Trophoblast cell (in vitro differentiated cells and primary cell): ENCODE data around the gene ZFP36L2.
A peak's percentile ranks its signal among the peaks of the same experiment; 100 is the strongest.
"Not testable (repeated sequence)": the region's sequence is repeated elsewhere in the genome, so short reads cannot be mapped to it uniquely, and the experiment has no call there.

Source experiments
- DNase-seq, 2 donors: peaks; one replicate each; pipeline ENCODE4 v3.0.0-alpha.2; 2016
- H2AFZ ChIP-seq: 2 replicates; pipeline ENCODE4 v1.6.1; 2013; ENCODE audit warnings: low read length, moderate library complexity, mild to moderate bottlenecking; ENCODE audit not compliant: insufficient read depth, poor library complexity
- H2AK5ac ChIP-seq: 2 replicates; pipeline ENCODE4 v1.6.1; 2013; ENCODE audit warnings: mild to moderate bottlenecking, low read length
- H2BK120ac ChIP-seq: 2 replicates; pipeline ENCODE4 v1.6.1; 2013; ENCODE audit warnings: low read length, mild to moderate bottlenecking, moderate library complexity; ENCODE audit not compliant: insufficient read depth, poor library complexity
- H2BK12ac ChIP-seq: 2 replicates; pipeline ENCODE4 v1.6.1; 2013; ENCODE audit warnings: mild to moderate bottlenecking, low read length, moderate library complexity
- H2BK5ac ChIP-seq: 2 replicates; pipeline ENCODE4 v1.6.1; 2013; ENCODE audit warnings: low read length, low read depth, moderate library complexity, mild to moderate bottlenecking; ENCODE audit not compliant: poor library complexity
- H3K14ac ChIP-seq: 2 replicates; pipeline ENCODE4 v1.6.1; 2013; ENCODE audit warnings: mild to moderate bottlenecking, low read length
- H3K18ac ChIP-seq: 2 replicates; pipeline ENCODE4 v1.6.1; 2013; ENCODE audit warnings: mild to moderate bottlenecking, low read length
- H3K23ac ChIP-seq: 2 replicates; pipeline ENCODE4 v1.6.1; 2013; ENCODE audit warnings: low read length
- H3K27ac ChIP-seq: 2 replicates; pipeline ENCODE4 v1.5.1; 2013; ENCODE audit warnings: low read depth, mild to moderate bottlenecking, inconsistent platforms, low read length, moderate library complexity
- H3K27me3 ChIP-seq: 2 replicates; pipeline ENCODE4 v1.6.1; 2013; ENCODE audit warnings: inconsistent platforms, mild to moderate bottlenecking, low read length, moderate library complexity; ENCODE audit not compliant: insufficient read depth
- H3K36me3 ChIP-seq, 2 experiments: 1 replicate in 1 of 2; 2 replicates in 1 of 2; pipeline ENCODE4 v1.6.1; 2013; ENCODE audit warnings: low read length in 2 of 2, mild to moderate bottlenecking in 2 of 2, moderate library complexity in 1 of 2; ENCODE audit not compliant: insufficient read depth in 2 of 2, control insufficient read depth in 1 of 2
- H3K4ac ChIP-seq: 2 replicates; pipeline ENCODE4 v1.6.1; 2013; ENCODE audit warnings: low read depth, mild to moderate bottlenecking, low read length, moderate library complexity
- H3K4me1 ChIP-seq, 2 experiments: 1 replicate in 1 of 2; 2 replicates in 1 of 2; pipeline ENCODE4 v1.6.1; 2013; ENCODE audit warnings: low read length in 2 of 2, mild to moderate bottlenecking in 2 of 2, moderate library complexity in 1 of 2; ENCODE audit not compliant: insufficient read depth in 2 of 2, control insufficient read depth in 1 of 2
- H3K4me2 ChIP-seq: 2 replicates; pipeline ENCODE4 v1.6.1; 2013; ENCODE audit warnings: inconsistent platforms, mild to moderate bottlenecking, low read length, moderate library complexity
- H3K4me3 ChIP-seq: 2 replicates; pipeline ENCODE4 v1.5.1; 2013; ENCODE audit warnings: mild to moderate bottlenecking, low read depth, low read length, inconsistent platforms
- H3K79me1 ChIP-seq: one replicate; pipeline ENCODE4 v1.6.1; 2013; ENCODE audit warnings: low read length
- H3K79me2 ChIP-seq: 2 replicates; pipeline ENCODE4 v1.6.1; 2013; ENCODE audit warnings: low read length, mild to moderate bottlenecking; ENCODE audit not compliant: control insufficient read depth, insufficient read depth, poor library complexity
- H3K9ac ChIP-seq: 2 replicates; pipeline ENCODE4 v1.6.1; 2013; ENCODE audit warnings: mild to moderate bottlenecking, low read length
- H3K9me3 ChIP-seq: 2 replicates; pipeline ENCODE4 v1.6.1; 2013; ENCODE audit warnings: low read depth, mild to moderate bottlenecking, control low read depth, inconsistent platforms, low read length; ENCODE audit not compliant: insufficient read depth
- H4K12ac ChIP-seq: 2 replicates; pipeline ENCODE4 v1.6.1; 2013; ENCODE audit warnings: low read depth, mild to moderate bottlenecking, low read length, moderate library complexity
- H4K8ac ChIP-seq: 2 replicates; pipeline ENCODE4 v1.6.1; 2013; ENCODE audit warnings: low read depth, mild to moderate bottlenecking, low read length, moderate library complexity
- H4K91ac ChIP-seq: one replicate; pipeline ENCODE4 v1.6.1; 2013; ENCODE audit warnings: low read depth, mild to moderate bottlenecking, low read length, moderate library complexity
- WGBS: extraction: QIAGEN DNeasy Blood & Tissue Kit; methylation state at CpG from one replicate; pipeline ENCODE4 v1.1.7; 2013; ENCODE audit warnings: missing lambda C conversion rate; ENCODE audit not compliant: insufficient read length, insufficient coverage; ENCODE audit errors: extremely low coverage; 5-methylcytosine and 5-hydroxymethylcytosine counted together

The ZFP36L2 gene

GRCh38 chr2:43190311-43191052 is 35.9 kb downstream of the ZFP36L2 start:
- no peak overlapping the region for H4K12ac ChIP-seq
- H3K14ac ChIP-seq, result no peak overlapping the region
- no peaks in the 10 kb centered on the region for H3K36me3 ChIP-seq
- H3K27ac ChIP-seq, result no peak overlapping the region
- no peak overlapping the region for H2AFZ ChIP-seq
- no peak overlapping the region for H3K18ac ChIP-seq
- no peak overlapping the region for H2BK5ac ChIP-seq
- H2BK12ac ChIP-seq, result no peak overlapping the region
- no peak overlapping the region for H3K4me3 ChIP-seq
- peaks cover 7% of the 10 kb centered on the region for H3K79me1 ChIP-seq
- H3K4me2 ChIP-seq, result no peak overlapping the region
- WGBS, result no CpG with 5 or more reads among the region's 10 CpGs
- no peak overlapping the region for H4K8ac ChIP-seq
- no peaks in the 10 kb centered on the region for H3K27me3 ChIP-seq
- DNase-seq, result no peak
- no peak overlapping the region for H2BK120ac ChIP-seq
- no peak overlapping the region for H4K91ac ChIP-seq
- H3K9ac ChIP-seq, result no peak overlapping the region
- no peak overlapping the region for H3K4ac ChIP-seq
- no peaks in the 10 kb centered on the region for H3K9me3 ChIP-seq
- peaks cover 2% of the 10 kb centered on the region for H3K79me2 ChIP-seq
- peaks cover 17 to 18% of the 10 kb centered on the region in 2 experiments for H3K4me1 ChIP-seq
- peak overlapping the region; percentile 22 for H2AK5ac ChIP-seq
- no peak overlapping the region for H3K23ac ChIP-seq

GRCh38 chr2:43189861-43190260 is 36.5 kb downstream of the ZFP36L2 start:
- not testable (repeated sequence) for H4K91ac ChIP-seq, H2BK12ac ChIP-seq, H3K23ac ChIP-seq, H3K14ac ChIP-seq, H4K12ac ChIP-seq, H3K9me3 ChIP-seq, H3K9ac ChIP-seq, H3K36me3 ChIP-seq, H3K4me2 ChIP-seq, H3K27ac ChIP-seq, H2AFZ ChIP-seq, H2AK5ac ChIP-seq, H4K8ac ChIP-seq, H3K27me3 ChIP-seq, H2BK120ac ChIP-seq, H3K79me2 ChIP-seq, H3K79me1 ChIP-seq, DNase-seq, H3K4ac ChIP-seq, H3K4me3 ChIP-seq, H2BK5ac ChIP-seq, H3K18ac ChIP-seq
- peaks cover 18 to 19% of the 10 kb centered on the region in 2 experiments for H3K4me1 ChIP-seq
- WGBS, result no CpG with 5 or more reads among the region's 7 CpGs

GRCh38 chr2:43188561-43189386 is 37.6 kb downstream of the ZFP36L2 start:
- no peak overlapping the region for H2AK5ac ChIP-seq
- no peak overlapping the region for H2AFZ ChIP-seq
- H3K18ac ChIP-seq, result no peak overlapping the region
- peaks cover 12 to 14% of the 10 kb centered on the region in 2 experiments for H3K4me1 ChIP-seq
- H2BK5ac ChIP-seq, result no peak overlapping the region
- no peak overlapping the region for H3K4me3 ChIP-seq
- no peak overlapping the region for H4K91ac ChIP-seq
- no peak overlapping the region for H3K27ac ChIP-seq
- H4K12ac ChIP-seq, result no peak overlapping the region
- no peak overlapping the region for H2BK12ac ChIP-seq
- DNase-seq, result no peak
- H3K14ac ChIP-seq, result no peak overlapping the region
- no peak overlapping the region for H3K4ac ChIP-seq
- no peaks in the 10 kb centered on the region for H3K36me3 ChIP-seq
- no CpG with 5 or more reads among the region's 16 CpGs for WGBS
- H3K79me1 ChIP-seq, result peaks cover 4% of the 10 kb centered on the region
- no peak overlapping the region for H3K9ac ChIP-seq
- H3K9me3 ChIP-seq, result no peaks in the 10 kb centered on the region
- H4K8ac ChIP-seq, result no peak overlapping the region
- no peak overlapping the region for H2BK120ac ChIP-seq
- H3K27me3 ChIP-seq, result no peaks in the 10 kb centered on the region
- no peaks in the 10 kb centered on the region for H3K79me2 ChIP-seq
- H3K4me2 ChIP-seq, result no peak overlapping the region
- H3K23ac ChIP-seq, result no peak overlapping the region

GRCh38 chr2:43186679-43187374 is 39.6 kb downstream of the ZFP36L2 start:
- H3K4me2 ChIP-seq, result no peak overlapping the region
- no peak overlapping the region for H2BK5ac ChIP-seq
- H4K12ac ChIP-seq, result no peak overlapping the region
- no peaks in the 10 kb centered on the region for H3K9me3 ChIP-seq
- no peak overlapping the region for H3K14ac ChIP-seq
- no peak overlapping the region for H2BK12ac ChIP-seq
- H2BK120ac ChIP-seq, result no peak overlapping the region
- no peaks in the 10 kb centered on the region for H3K79me2 ChIP-seq
- H3K4me1 ChIP-seq, result peaks cover 4 to 7% of the 10 kb centered on the region in 2 experiments
- H3K4ac ChIP-seq, result no peak overlapping the region
- no CpG with 5 or more reads among the region's 12 CpGs for WGBS
- H4K8ac ChIP-seq, result no peak overlapping the region
- H2AK5ac ChIP-seq, result no peak overlapping the region
- no peaks in the 10 kb centered on the region for H3K79me1 ChIP-seq
- no peaks in the 10 kb centered on the region for H3K36me3 ChIP-seq
- no peak for DNase-seq
- H3K27ac ChIP-seq, result no peak overlapping the region
- no peak overlapping the region for H3K18ac ChIP-seq
- H2AFZ ChIP-seq, result no peak overlapping the region
- H3K27me3 ChIP-seq, result no peaks in the 10 kb centered on the region
- H3K9ac ChIP-seq, result no peak overlapping the region
- no peak overlapping the region for H3K4me3 ChIP-seq
- no peak overlapping the region for H3K23ac ChIP-seq
- H4K91ac ChIP-seq, result no peak overlapping the region
